ENCODE data around the gene NHLH1.
"Not testable (repeated sequence)": the region's sequence is repeated elsewhere in the genome, so short reads cannot be mapped to it uniquely, and the experiment has no call there.

The NHLH1 gene

GRCh38 chr1:160388406-160388805 lies 21.5 kb downstream of the NHLH1 start:
- FAIRE-seq, result not testable (repeated sequence)

GRCh38 chr1:160394673-160395072 lies 27.8 kb downstream of the NHLH1 start:
- FAIRE-seq, result no peak

GRCh38 chr1:160397651-160398050 lies 30.8 kb downstream of the NHLH1 start:
- FAIRE-seq, result no peak

GRCh38 chr1:160398823-160399222 lies 32.0 kb downstream of the NHLH1 start:
- no peak for FAIRE-seq

GRCh38 chr1:160399544-160400222 lies 32.8 kb downstream of the NHLH1 start:
- no peak for FAIRE-seq

GRCh38 chr1:160400223-160400645 lies 33.4 kb downstream of the NHLH1 start, which contains the start of gene VANGL2:
Gene VANGL2 (plus strand): TSS chr1:160400564. CDS start chr1:160415838, 15,274 bp downstream.
- FAIRE-seq, result no peak

GRCh38 chr1:160400646-160401486 lies 34.0 kb downstream of the NHLH1 start:
- no peak for FAIRE-seq

GRCh38 chr1:160401487-160401805 lies 34.6 kb downstream of the NHLH1 start:
- FAIRE-seq, result no peak

- FAIRE-seq, result no peak
Measured at GRCh38 chr1:160402001-160402795, 35.3 kb downstream of the NHLH1 start.

- FAIRE-seq, result no peak
Measured at GRCh38 chr1:160403244-160403643, 36.4 kb downstream of the NHLH1 start.

- no peak for FAIRE-seq
Measured at GRCh38 chr1:160404094-160404493, 37.2 kb downstream of the NHLH1 start.

- FAIRE-seq, result no peak
Measured at GRCh38 chr1:160405331-160405877, 38.5 kb downstream of the NHLH1 start.

- no peak for FAIRE-seq
Measured at GRCh38 chr1:160406131-160406968, 39.5 kb downstream of the NHLH1 start.

GRCh38 chr1:160407839-160408801 lies 41.2 kb downstream of the NHLH1 start:
- FAIRE-seq, result no peak

- FAIRE-seq, result no peak
Measured at GRCh38 chr1:160408864-160409263, 42.0 kb downstream of the NHLH1 start.

- FAIRE-seq, result no peak
Measured at GRCh38 chr1:160409486-160409885, 42.6 kb downstream of the NHLH1 start.

GRCh38 chr1:160410406-160411005 lies 43.6 kb downstream of the NHLH1 start:
- no peak for FAIRE-seq

GRCh38 chr1:160411271-160412027 lies 44.6 kb downstream of the NHLH1 start:
- FAIRE-seq, result no peak

GRCh38 chr1:160412028-160412362 lies 45.1 kb downstream of the NHLH1 start:
- FAIRE-seq, result no peak

GRCh38 chr1:160413716-160414115 lies 46.8 kb downstream of the NHLH1 start:
- no peak for FAIRE-seq

Measured in TTC549 (cell line).